Stimulated activated naive CD4-positive, alpha-beta T cell treated with Interleukin-2 at 50 U/mL for 16 hours (primary cell): Measurements from ENCODE around the gene TAS2R31.
"Not testable (repeated sequence)": the region's sequence is repeated elsewhere in the genome, so short reads cannot be mapped to it uniquely, and the experiment has no call there.

ENCODE experiments used
- DNase-seq: peaks from one replicate; lab custom pipeline; 2025; lab: John Stamatoyannopoulos, UW

Gene TAS2R31

GRCh38 chr12:11031307-11031706 is at the start of gene TAS2R31:
Gene TAS2R31, minus strand, starts transcription at chr12:11031407. Its CDS starts 72 bp downstream, at chr12:11031335.
- DNase-seq = no peak

GRCh38 chr12:11078246-11078645 is 47.0 kb upstream of the TAS2R31 start:
- DNase-seq = no peak

- no peak for DNase-seq
Measured at GRCh38 chr12:11075642-11076041, 44.4 kb upstream of the TAS2R31 start.

- no peak for DNase-seq
Measured at GRCh38 chr12:11071414-11071813, 40.2 kb upstream of the TAS2R31 start.

GRCh38 chr12:11070999-11071398 is 39.8 kb upstream of the TAS2R31 start:
- DNase-seq = no peak

- no peak for DNase-seq
Measured at GRCh38 chr12:11069854-11070365, 38.7 kb upstream of the TAS2R31 start.

- no peak for DNase-seq
Measured at GRCh38 chr12:11067514-11067913, 36.3 kb upstream of the TAS2R31 start.

GRCh38 chr12:11062194-11062593 is 31.0 kb upstream of the TAS2R31 start, which contains the start of gene TAS2R46:
Gene TAS2R46, minus strand, starts transcription at chr12:11062294. Its CDS starts 0 bp downstream, at chr12:11062294.
- not testable (repeated sequence) for DNase-seq

- DNase-seq = no peak
Measured at GRCh38 chr12:11059784-11060183, 28.6 kb upstream of the TAS2R31 start.

- no peak for DNase-seq
Measured at GRCh38 chr12:11059041-11059440, 27.8 kb upstream of the TAS2R31 start.

GRCh38 chr12:11055306-11055705 is 24.1 kb upstream of the TAS2R31 start:
- no peak for DNase-seq

GRCh38 chr12:11049806-11050531 is 18.8 kb upstream of the TAS2R31 start:
- not testable (repeated sequence) for DNase-seq

GRCh38 chr12:11041366-11041765 is 10.2 kb upstream of the TAS2R31 start:
- DNase-seq = not testable (repeated sequence)

- no peak for DNase-seq
Measured at GRCh38 chr12:11040162-11040561, 9.0 kb upstream of the TAS2R31 start.

GRCh38 chr12:11039171-11039570 is 8.0 kb upstream of the TAS2R31 start:
- no peak for DNase-seq

- not testable (repeated sequence) for DNase-seq
Measured at GRCh38 chr12:11033959-11034358, 2.8 kb upstream of the TAS2R31 start.

- DNase-seq = no peak
Measured at GRCh38 chr12:11026118-11026517, 5.1 kb downstream of the TAS2R31 start.

- no peak for DNase-seq
Measured at GRCh38 chr12:11023387-11023786, 7.8 kb downstream of the TAS2R31 start.

GRCh38 chr12:11022520-11022919 is 8.7 kb downstream of the TAS2R31 start, which contains the start of gene TAS2R19:
Gene TAS2R19, minus strand, starts transcription at chr12:11022620. Its CDS starts 49 bp downstream, at chr12:11022571.
- no peak for DNase-seq

- no peak for DNase-seq
Measured at GRCh38 chr12:11016937-11017336, 14.3 kb downstream of the TAS2R31 start.

GRCh38 chr12:11015775-11016430 is 15.3 kb downstream of the TAS2R31 start:
- DNase-seq = no peak

GRCh38 chr12:11014234-11014633 is 17.0 kb downstream of the TAS2R31 start:
- no peak for DNase-seq

GRCh38 chr12:11007608-11008007 is 23.6 kb downstream of the TAS2R31 start:
- no peak for DNase-seq
